H1 (cell line): Measurements from ENCODE around the gene PLEKHG1. TPM values are rescaled to one million over a fixed set of nuclear protein-coding genes. Genes with fewer than 3 reads are reported as not detected.

Experiments used
- CTCF ChIA-PET: fragments of 300-600 bp; sonication (Branson Sonifier 250); formaldehyde crosslinking; loops from one replicate; lab custom pipeline; 2021; ENCODE audit not compliant: partially characterized antibody; lab: Charles Lee
- POLR2A ChIA-PET: fragments of 300-600 bp; sonication (Branson Sonifier 250); formaldehyde crosslinking; loops from one replicate; lab custom pipeline; 2021; ENCODE audit warnings: inconsistent platforms; ENCODE audit not compliant: partially characterized antibody; lab: Charles Lee
- DNase-seq, 2 experiments: peaks; one replicate each; pipeline versions ENCODE4 v3.0.0 to v3.0.0-alpha.2; 2010 to 2022; ENCODE audit warnings: low spot score in 2 of 2, low read depth in 1 of 2, mixed read lengths in 1 of 2
- FAIRE-seq: peaks from 2 replicates; lab custom pipeline; 2011; peaks lifted over from hg19 to GRCh38; lab: Jason Lieb, UNC
- H2AFZ ChIP-seq: 2 replicates; pipeline ENCODE4 v1.8.1; 2012; ENCODE audit warnings: low read length, inconsistent platforms
- H2AK5ac ChIP-seq: 2 replicates; pipeline ENCODE4 v1.6.1; 2013; ENCODE audit warnings: low read depth, low read length
- H2BK120ac ChIP-seq: replicated peaks from 2 replicates; pipeline ENCODE3; 2013; ENCODE audit warnings: low read depth, low read length, inconsistent platforms
- H2BK12ac ChIP-seq: 2 replicates; pipeline ENCODE4 v1.6.1; 2013; ENCODE audit warnings: low read depth, low read length
- H2BK15ac ChIP-seq: 2 replicates; pipeline ENCODE4 v1.6.1; 2013; ENCODE audit warnings: low read length
- H2BK20ac ChIP-seq: 2 replicates; pipeline ENCODE4 v1.6.1; 2013; ENCODE audit warnings: low read length
- H2BK5ac ChIP-seq: 2 replicates; pipeline ENCODE4 v1.6.1; 2013; ENCODE audit warnings: low read depth, low read length
- H3K14ac ChIP-seq: 2 replicates; pipeline ENCODE4 v1.6.1; 2013; ENCODE audit warnings: inconsistent platforms; ENCODE audit not compliant: insufficient read length
- H3K18ac ChIP-seq: 2 replicates; pipeline ENCODE4 v1.6.1; 2013; ENCODE audit warnings: low read length; ENCODE audit errors: extremely low read depth
- H3K23ac ChIP-seq: 2 replicates; pipeline ENCODE4 v1.6.1; 2013; ENCODE audit warnings: inconsistent platforms; ENCODE audit not compliant: insufficient read length
- H3K23me2 ChIP-seq: 2 replicates; pipeline ENCODE4 v1.6.1; 2013; ENCODE audit warnings: low read depth, low read length
- H3K27ac ChIP-seq: 2 replicates; pipeline ENCODE4 v1.6.1; 2011; ENCODE audit warnings: low read depth, low read length, inconsistent platforms
- H3K27me3 ChIP-seq, 4 experiments: replicated peaks in 1 of 4; 1 replicate in 1 of 4; 2 replicates in 3 of 4; pipeline versions ENCODE4 v1.6.1 to v1.8.1; 2011 to 2013; ENCODE audit warnings: low read length in 3 of 4, mild to moderate bottlenecking in 3 of 4, inconsistent platforms in 2 of 4, mixed read lengths in 2 of 4, moderate library complexity in 1 of 4; ENCODE audit not compliant: control insufficient read depth in 3 of 4, insufficient read depth in 3 of 4; ENCODE audit errors: extremely low read depth in 1 of 4
- H3K36me3 ChIP-seq, 4 experiments: 2 replicates each; pipeline versions ENCODE4 v1.6.1 to v1.8.1; 2011 to 2013; ENCODE audit warnings: mild to moderate bottlenecking in 4 of 4, low read length in 3 of 4, moderate library complexity in 2 of 4, control low read depth in 1 of 4, inconsistent platforms in 1 of 4; ENCODE audit not compliant: insufficient read depth in 4 of 4, control insufficient read depth in 2 of 4
- H3K4ac ChIP-seq: replicated peaks from 2 replicates; pipeline ENCODE3; 2013; ENCODE audit warnings: low read length, low read depth, mixed read lengths, inconsistent platforms; ENCODE audit not compliant: insufficient read length
- H3K4me1 ChIP-seq, 4 experiments: replicated peaks in 1 of 4; 1 replicate in 1 of 4; 2 replicates in 3 of 4; pipeline versions ENCODE4 v1.6.1 to v1.8.1; 2011 to 2013; ENCODE audit warnings: low read length in 3 of 4, inconsistent platforms in 2 of 4, mixed read lengths in 1 of 4; ENCODE audit not compliant: insufficient read depth in 4 of 4, control insufficient read depth in 3 of 4
- H3K4me2 ChIP-seq, 2 experiments: 2 replicates each; pipeline versions ENCODE4 v1.6.1 to v1.8.1; 2011 to 2013; ENCODE audit warnings: low read depth in 2 of 2, low read length in 2 of 2, control low read depth in 1 of 2, inconsistent platforms in 1 of 2, mild to moderate bottlenecking in 1 of 2; ENCODE audit not compliant: insufficient read depth in 1 of 2
- H3K4me3 ChIP-seq, 4 experiments: fragments of 200-600, 300-600 bp in 1 of 4; sonication (generic), shearing (Covaris generic), sonication (Bioruptor Twin) in 1 of 4; 2 replicates each; pipeline versions ENCODE4 v1.5.1 to v1.8.1; 2011 to 2016; ENCODE audit warnings: low read length in 4 of 4, low read depth in 3 of 4, control low read depth in 2 of 4, inconsistent platforms in 2 of 4, mild to moderate bottlenecking in 2 of 4, mixed read lengths in 1 of 4, moderate library complexity in 1 of 4; ENCODE audit not compliant: insufficient read depth in 2 of 4; ENCODE audit errors: extremely low read depth in 1 of 4
- H3K56ac ChIP-seq: replicated peaks from 2 replicates; pipeline ENCODE3; 2013; ENCODE audit warnings: low read depth, mild to moderate bottlenecking, mixed read lengths, low read length, inconsistent platforms; ENCODE audit not compliant: insufficient read length
- H3K79me1 ChIP-seq: 2 replicates; pipeline ENCODE4 v1.6.1; 2013; ENCODE audit warnings: low read depth, low read length, control low read depth
- H3K79me2 ChIP-seq, 2 experiments: 2 replicates each; pipeline versions ENCODE4 v1.6.1 to v1.8.1; 2012 to 2013; ENCODE audit warnings: low read length in 2 of 2, mild to moderate bottlenecking in 2 of 2, inconsistent platforms in 1 of 2; ENCODE audit not compliant: insufficient read depth in 2 of 2, control insufficient read depth in 1 of 2
- H3K9ac ChIP-seq, 4 experiments: replicated peaks in 1 of 4; 1 replicate in 1 of 4; 2 replicates in 3 of 4; pipeline versions ENCODE4 v1.6.1 to v1.8.1; 2011 to 2013; ENCODE audit warnings: low read depth in 3 of 4, low read length in 3 of 4, control low read depth in 2 of 4, mild to moderate bottlenecking in 2 of 4, moderate library complexity in 2 of 4, inconsistent platforms in 1 of 4; ENCODE audit errors: extremely low read depth in 1 of 4
- H3K9me3 ChIP-seq, 2 experiments: 2 replicates each; pipeline versions ENCODE4 v1.6.1 to v1.8.1; 2012 to 2013; ENCODE audit warnings: mild to moderate bottlenecking in 2 of 2, moderate library complexity in 2 of 2, control low read depth in 1 of 2, inconsistent platforms in 1 of 2, low read depth in 1 of 2, low read length in 1 of 2, mixed read lengths in 1 of 2; ENCODE audit not compliant: insufficient read depth in 2 of 2
- H4K20me1 ChIP-seq, 2 experiments: replicated peaks in 1 of 2; 2 replicates each; pipeline versions ENCODE3 to v1.8.1; 2011 to 2013; ENCODE audit warnings: inconsistent platforms in 2 of 2, low read length in 2 of 2, mild to moderate bottlenecking in 1 of 2; ENCODE audit not compliant: insufficient read depth in 2 of 2, control insufficient read depth in 1 of 2
- H4K5ac ChIP-seq: 2 replicates; pipeline ENCODE4 v1.6.1; 2013; ENCODE audit warnings: low read length, low read depth, mixed read lengths, inconsistent platforms; ENCODE audit not compliant: insufficient read length
- H4K8ac ChIP-seq: 2 replicates; pipeline ENCODE4 v1.8.0; 2013; ENCODE audit warnings: mild to moderate bottlenecking, moderate library complexity, low read length, inconsistent platforms; ENCODE audit not compliant: insufficient read depth; ENCODE audit errors: extremely low read depth
- H4K91ac ChIP-seq: replicated peaks from 2 replicates; pipeline ENCODE3; 2013; ENCODE audit warnings: low read length, mixed read lengths, inconsistent platforms; ENCODE audit not compliant: insufficient read length
- CTBP2 ChIP-seq: IDR thresholded peaks from 2 replicates; pipeline ENCODE4 v1.7.0; 2011; ENCODE audit warnings: borderline replicate concordance, mild to moderate bottlenecking, moderate library complexity, mixed read lengths, low read length; ENCODE audit not compliant: insufficient read depth, insufficient read length
- JUND ChIP-seq: IDR thresholded peaks from 2 replicates; pipeline ENCODE4 v1.6.1; 2011; ENCODE audit warnings: mild to moderate bottlenecking, improper control_type of control experiment, low read length
- NANOG ChIP-seq: IDR thresholded peaks from 2 replicates; pipeline ENCODE4 v1.6.1; 2011; ENCODE audit warnings: low read length, low read depth, mild to moderate bottlenecking, inconsistent platforms; ENCODE audit not compliant: insufficient read depth, poor library complexity, severe bottlenecking
- RXRA ChIP-seq: IDR thresholded peaks from 2 replicates; pipeline ENCODE4 v1.6.1; 2011; ENCODE audit warnings: low read depth, mild to moderate bottlenecking, low read length, moderate library complexity; ENCODE audit not compliant: insufficient read depth
- YY1 ChIP-seq: IDR thresholded peaks from 2 replicates; pipeline ENCODE4 v1.6.1; 2011; ENCODE audit warnings: low read depth, mild to moderate bottlenecking, low read length
- ZNF274 ChIP-seq: IDR thresholded peaks from 2 replicates; pipeline ENCODE4 v1.7.0; 2012; ENCODE audit warnings: low read length, borderline replicate concordance; ENCODE audit errors: extremely low read depth
- polyA plus RNA-seq, 7 experiments: library from polyadenylated mRNA; depleted of rRNA in 3 of 7; stranded (reverse) in 5 of 7; unstranded in 2 of 7; fragments of >200 nt in 5 of 7; fragments of 200-250 nt in 2 of 7; gene quantifications; 1 replicate in 5 of 7; 2 replicates in 1 of 7; 4 replicates in 1 of 7; pipeline versions ENCODE4 v1.2.1 to v1.2.3, GENCODE V29; 2011 to 2013; ENCODE audit warnings: missing spikeins in 2 of 7, mixed read lengths in 2 of 7
- total RNA-seq: library from RNA; stranded (reverse); fragmentation: NEBNext Ultra II Directional; extraction: Animal tissue kit (Norgen Biotek cat#: 25700); gene quantifications from 2 replicates; pipeline ENCODE4 v1.2.1, GENCODE V29; 2021

The PLEKHG1 gene
- total and polyA plus RNA-seq, 2 of the 8 experiments (the other 6 are each of a cell fraction or from before 2014, with no cell fraction given): 0.94 to 2.2 TPM

DNA sequence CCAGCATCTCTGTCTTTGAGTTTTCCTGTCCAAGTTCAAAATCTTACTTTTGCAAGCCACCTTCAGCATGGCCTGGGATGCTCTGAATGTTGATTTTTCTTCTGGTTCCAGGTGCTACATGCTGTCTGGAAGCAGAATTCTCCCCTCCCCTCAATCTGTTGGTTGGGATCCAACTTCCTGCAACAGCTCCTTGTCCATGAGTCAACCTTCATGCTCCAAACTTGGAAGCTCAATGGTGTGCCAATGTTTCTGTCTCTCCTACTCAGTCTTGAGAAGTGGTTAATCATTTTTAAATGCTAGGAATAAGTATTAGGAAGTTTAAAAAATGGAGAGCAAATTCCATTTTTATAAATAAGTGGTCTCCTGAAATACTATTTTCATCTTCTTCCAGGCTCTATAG, 33.2 kb upstream of the PLEKHG1 start:
- Histone ChIP-seq H3K9ac (no peak overlapping the region), H2AK5ac (no peak overlapping the region), H4K8ac (no peak overlapping the region), H2BK15ac (no peak overlapping the region), H4K20me1 (no peaks in the 10 kb centered on the region), H3K4ac (no peak overlapping the region), H3K9me3 (no peaks in the 10 kb centered on the region), H3K4me2 (no peak overlapping the region), H3K27me3 (no peaks in the 10 kb centered on the region), H3K23me2 (no peaks in the 10 kb centered on the region), H3K18ac (no peak overlapping the region), H3K14ac (no peak overlapping the region), H3K79me2 (no peaks in the 10 kb centered on the region), H3K27ac (no peak overlapping the region), H2BK20ac (no peak overlapping the region), H4K5ac (no peak overlapping the region), H2BK120ac (no peak overlapping the region), H4K91ac (no peak overlapping the region), H2BK5ac (no peak overlapping the region), H3K56ac (no peak overlapping the region), H2BK12ac (no peak overlapping the region), H3K79me1 (no peaks in the 10 kb centered on the region), H3K4me3 (no peak overlapping the region), H3K36me3 (no peaks in the 10 kb centered on the region), H2AFZ (0 out of 2 replicates have a peak overlapping the region, but pooled peaks have one; percentile 9), H3K23ac (no peak overlapping the region), H3K4me1 (no peaks in the 10 kb centered on the region)
- TF ChIP-seq RXRA (no peak), YY1 (no peak), ZNF274 (no peak), NANOG (no peak), CTBP2 (no peak), JUND (no peak)
- CTCF ChIA-PET: interaction anchor here (1.5 kb wide), 1 partner anchor 201 kb away, joined by 3 read pairs; no protein-coding TSS in a partner anchor
- no peak for DNase-seq
- POLR2A ChIA-PET: no interaction called here
- no peak for FAIRE-seq
